Glomerular visceral epithelial cell (primary cell): ENCODE data around the gene PGM2L1.
"Not testable (repeated sequence)": the region's sequence is repeated elsewhere in the genome, so short reads cannot be mapped to it uniquely, and the experiment has no call there.

Source experiments
- DNase-seq: peaks from one replicate; pipeline ENCODE4 v3.0.0-alpha.2; 2016; ENCODE audit errors: extremely low spot score

Gene PGM2L1

GRCh38 chr11:74400606-74401005 is 2.4 kb upstream of the PGM2L1 start:
- DNase-seq = no peak

- peak; percentile 66 for DNase-seq
Observed at GRCh38 chr11:74397501-74398243, 561 bp downstream of the PGM2L1 start.

GRCh38 chr11:74392256-74392655 is 6.0 kb downstream of the PGM2L1 start:
- no peak for DNase-seq

- no peak for DNase-seq
Observed at GRCh38 chr11:74391193-74391592, 7.0 kb downstream of the PGM2L1 start.

- DNase-seq = no peak
Observed at GRCh38 chr11:74390697-74391096, 7.5 kb downstream of the PGM2L1 start.

- DNase-seq = peak; percentile 11
Observed at GRCh38 chr11:74388678-74389327, 9.4 kb downstream of the PGM2L1 start.

- no peak for DNase-seq
Observed at GRCh38 chr11:74384641-74385040, 13.6 kb downstream of the PGM2L1 start.

- peak; percentile 33 for DNase-seq
Observed at GRCh38 chr11:74380746-74381439, 17.3 kb downstream of the PGM2L1 start.

GRCh38 chr11:74377689-74378088 is 20.5 kb downstream of the PGM2L1 start:
- no peak for DNase-seq

- DNase-seq = no peak
Observed at GRCh38 chr11:74373382-74373781, 24.9 kb downstream of the PGM2L1 start.

GRCh38 chr11:74371269-74372052 is 26.8 kb downstream of the PGM2L1 start:
- no peak for DNase-seq

GRCh38 chr11:74370123-74370522 is 28.1 kb downstream of the PGM2L1 start:
- DNase-seq = no peak

GRCh38 chr11:74367881-74368280 is 30.4 kb downstream of the PGM2L1 start:
- DNase-seq = no peak

- DNase-seq = no peak
Observed at GRCh38 chr11:74366576-74366975, 31.7 kb downstream of the PGM2L1 start.

GRCh38 chr11:74365805-74366204 is 32.4 kb downstream of the PGM2L1 start:
- DNase-seq = not testable (repeated sequence)

- DNase-seq = no peak
Observed at GRCh38 chr11:74357449-74357848, 40.8 kb downstream of the PGM2L1 start.

- no peak for DNase-seq
Observed at GRCh38 chr11:74355626-74356025, 42.6 kb downstream of the PGM2L1 start.

GRCh38 chr11:74354036-74354435 is 44.2 kb downstream of the PGM2L1 start:
- DNase-seq = no peak

GRCh38 chr11:74347381-74347780 is 50.9 kb downstream of the PGM2L1 start:
- DNase-seq = no peak

GRCh38 chr11:74345420-74345819 is 52.8 kb downstream of the PGM2L1 start:
- DNase-seq = no peak

- DNase-seq = no peak
Observed at GRCh38 chr11:74341921-74342320, 56.3 kb downstream of the PGM2L1 start.

- DNase-seq = no peak
Observed at GRCh38 chr11:74339619-74340018, 58.6 kb downstream of the PGM2L1 start.
